ENCODE measurements around the gene PADI2. TPM values are rescaled to one million over a fixed set of nuclear protein-coding genes. Genes with fewer than 3 reads are reported as not detected.

Gene PADI2
- total RNA-seq, 1 experiment from 2014 or later, result 0.10 TPM

DNA sequence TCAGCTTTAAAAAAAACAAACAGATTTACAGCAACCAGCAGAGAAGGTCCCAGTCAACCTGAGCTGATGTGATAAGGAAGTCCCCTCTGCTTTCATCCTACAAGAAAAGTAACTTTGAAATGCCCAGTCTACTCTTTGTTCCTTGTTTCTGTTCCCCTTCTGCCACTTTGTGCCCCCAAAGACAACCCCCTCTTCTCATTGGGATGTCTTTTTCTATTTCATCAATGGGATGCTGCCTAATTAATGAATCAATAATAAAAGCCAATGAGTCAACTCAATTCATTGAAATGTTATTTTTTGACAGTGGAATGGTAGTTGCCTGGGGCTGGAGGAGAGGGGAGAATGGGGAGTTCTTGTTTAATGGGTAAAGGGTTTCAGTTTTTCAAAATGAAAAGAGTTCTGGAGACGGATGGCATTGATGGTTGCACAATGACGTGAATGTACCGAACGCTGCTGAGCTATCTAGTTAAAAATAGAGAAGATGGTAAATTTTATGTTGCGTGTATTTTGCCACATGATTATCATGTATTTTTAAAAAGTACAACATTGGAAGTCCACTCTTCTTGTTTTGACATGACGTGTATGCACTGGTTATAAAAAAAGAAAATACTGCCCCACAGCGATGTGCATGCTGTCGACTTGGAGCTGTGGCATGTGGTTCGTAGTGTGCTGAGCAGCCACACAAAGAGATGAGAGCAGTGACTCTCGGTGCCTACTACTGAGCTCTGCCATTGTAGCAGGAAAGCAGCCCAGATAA is 22.4 kb upstream of the PADI2 start:
- DNase-seq (ENCODE audit: extremely low read depth, low read depth), result no peak

DNA sequence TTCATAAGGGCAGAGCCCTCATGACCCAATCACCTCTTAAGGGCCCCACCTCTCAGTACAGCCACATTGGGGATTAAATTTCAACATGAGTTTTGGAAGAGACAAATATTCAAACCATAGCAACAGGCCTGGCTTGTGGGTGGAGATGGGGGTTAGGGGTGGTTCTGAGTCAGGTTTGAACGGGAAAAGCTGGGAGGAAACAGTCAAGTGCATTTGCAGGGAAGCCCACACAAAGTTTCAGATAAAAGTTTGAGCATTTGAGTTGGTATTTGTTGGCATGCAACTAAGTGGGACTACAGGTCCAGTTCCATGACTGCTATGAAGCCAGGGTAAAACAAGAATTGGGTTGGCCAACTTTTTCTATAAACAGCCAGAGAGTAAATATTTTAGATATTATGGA is 21.0 kb upstream of the PADI2 start:
- no peak for DNase-seq (ENCODE audit: extremely low read depth, low read depth)

- DNase-seq (ENCODE audit: extremely low read depth, low read depth), result no peak
Observed at GRCh38 chr1:17139637-17140036, 20.4 kb upstream of the PADI2 start.

DNA sequence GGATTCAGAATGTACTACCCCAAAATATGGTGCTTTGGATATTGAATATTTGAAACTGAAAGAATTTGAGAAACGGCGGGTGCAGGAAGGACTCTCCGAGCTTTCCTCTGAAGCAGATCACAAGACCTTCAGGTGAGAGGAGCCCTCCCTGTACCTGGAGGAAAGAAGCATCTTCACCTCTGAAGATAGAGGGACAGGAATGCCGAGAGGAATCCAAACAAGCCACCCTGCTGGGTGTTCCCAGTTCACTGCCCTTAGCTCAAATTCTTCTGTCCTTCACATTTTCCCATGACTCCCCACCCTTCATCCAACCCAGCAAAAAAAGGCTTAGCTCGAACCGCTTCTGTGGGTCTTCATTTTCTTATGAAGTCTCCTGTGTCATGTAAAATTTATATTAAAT is 18.2 kb upstream of the PADI2 start:
- DNase-seq (ENCODE audit: extremely low read depth, low read depth), result no peak

DNA sequence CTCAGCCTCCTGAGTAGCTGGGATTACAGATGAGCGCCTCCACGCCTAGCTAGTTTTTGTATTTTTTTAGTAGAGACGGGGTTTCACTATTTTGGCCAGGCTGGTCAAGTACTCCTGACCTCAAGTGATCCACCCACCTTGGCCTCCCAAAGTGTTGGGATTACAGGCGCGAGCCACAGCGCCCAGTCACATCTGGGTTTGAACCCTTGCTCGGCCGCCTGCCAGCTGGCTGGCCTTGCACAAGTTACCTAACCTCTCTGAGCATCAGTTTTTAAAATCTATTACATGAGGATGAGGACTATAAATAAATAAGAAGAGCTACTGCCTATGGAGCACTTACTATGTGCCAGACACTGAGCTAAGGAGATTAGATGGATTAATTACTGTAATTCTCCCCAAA is 17.7 kb upstream of the PADI2 start:
- DNase-seq (ENCODE audit: extremely low read depth, low read depth), result no peak

DNA sequence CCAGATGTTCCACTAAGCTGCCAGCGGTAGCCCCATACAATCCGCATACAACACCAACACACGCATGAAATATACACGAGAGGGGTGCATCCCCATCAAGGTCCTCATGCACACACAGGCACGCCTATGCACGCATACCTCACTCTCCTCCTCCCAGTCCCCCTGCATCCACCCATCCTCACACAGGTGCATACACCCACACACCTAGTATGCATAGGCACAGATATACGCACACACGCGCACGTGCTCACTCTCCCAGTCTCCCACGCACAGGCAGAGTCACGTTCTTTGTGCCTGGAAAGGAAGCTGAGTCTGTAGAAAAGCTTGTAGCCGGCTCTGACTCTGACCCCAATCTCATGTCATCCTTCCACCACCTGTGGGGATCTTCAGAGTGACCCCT is 16.9 kb upstream of the PADI2 start:
- DNase-seq (ENCODE audit: extremely low read depth, low read depth), result no peak

GRCh38 chr1:17135530-17135929 is 16.3 kb upstream of the PADI2 start:
- DNase-seq (ENCODE audit: extremely low read depth, low read depth), result no peak

DNA sequence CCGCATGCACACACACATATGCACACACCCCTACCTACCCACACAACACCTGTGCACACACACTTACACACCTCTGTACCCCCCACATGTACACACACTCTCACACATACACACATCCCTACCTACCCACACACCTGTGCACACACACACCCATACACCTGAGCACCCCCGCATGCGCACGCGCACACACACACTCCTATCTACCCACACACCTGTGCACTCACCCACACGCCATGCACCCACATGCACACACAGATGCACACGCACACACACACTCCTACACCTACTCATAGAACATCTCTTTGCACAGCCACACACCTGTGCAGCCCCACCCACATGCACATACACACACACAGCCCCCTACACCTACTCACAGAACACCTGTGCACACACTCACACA is 15.5 kb upstream of the PADI2 start:
- DNase-seq (ENCODE audit: extremely low read depth, low read depth), result no peak

DNA sequence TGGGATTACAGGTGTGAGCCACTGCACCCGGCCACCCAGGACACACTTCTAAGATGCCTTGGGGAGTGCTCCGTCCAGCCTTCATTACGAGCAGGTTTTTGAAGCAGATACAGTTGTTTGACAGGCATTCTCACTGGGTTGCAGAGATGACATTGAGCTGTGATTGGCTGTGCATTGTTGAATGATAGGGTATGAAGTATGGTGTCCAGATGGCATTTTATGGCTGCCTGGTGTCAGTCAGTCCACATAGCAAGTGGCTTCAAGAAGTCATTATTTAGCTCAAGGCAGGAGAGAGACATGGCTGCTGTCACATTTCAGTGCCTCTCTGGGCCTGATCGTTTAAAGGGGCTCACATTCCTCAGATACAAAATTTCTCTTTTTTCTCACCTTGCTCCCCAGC is 14.8 kb upstream of the PADI2 start:
- DNase-seq (ENCODE audit: extremely low read depth, low read depth), result no peak

DNA sequence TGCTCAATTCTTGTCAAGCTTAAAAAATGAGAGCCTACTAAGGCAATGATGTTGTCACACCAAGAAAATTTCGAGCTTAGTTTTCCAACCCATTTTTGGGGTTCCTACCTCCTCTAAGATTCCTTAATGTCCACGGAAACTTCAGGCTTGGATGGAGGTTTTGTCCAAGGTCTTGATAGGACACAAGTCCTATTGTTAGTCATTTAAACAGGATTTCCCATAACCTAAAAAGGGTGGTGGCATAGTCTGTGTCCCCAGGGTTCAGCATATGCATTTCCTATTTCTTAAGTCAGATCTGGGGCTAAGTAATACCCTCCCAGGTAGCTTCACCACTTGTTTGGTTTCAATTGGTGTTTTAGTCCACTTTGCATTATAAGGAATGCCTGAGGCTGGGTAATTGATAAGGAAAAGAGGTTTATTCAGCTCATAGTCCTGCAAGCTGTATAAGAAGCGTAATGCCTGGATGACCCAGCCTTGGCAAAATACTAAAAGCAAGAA is 10.9 kb upstream of the PADI2 start:
- DNase-seq (ENCODE audit: extremely low read depth, low read depth), result no peak

DNA sequence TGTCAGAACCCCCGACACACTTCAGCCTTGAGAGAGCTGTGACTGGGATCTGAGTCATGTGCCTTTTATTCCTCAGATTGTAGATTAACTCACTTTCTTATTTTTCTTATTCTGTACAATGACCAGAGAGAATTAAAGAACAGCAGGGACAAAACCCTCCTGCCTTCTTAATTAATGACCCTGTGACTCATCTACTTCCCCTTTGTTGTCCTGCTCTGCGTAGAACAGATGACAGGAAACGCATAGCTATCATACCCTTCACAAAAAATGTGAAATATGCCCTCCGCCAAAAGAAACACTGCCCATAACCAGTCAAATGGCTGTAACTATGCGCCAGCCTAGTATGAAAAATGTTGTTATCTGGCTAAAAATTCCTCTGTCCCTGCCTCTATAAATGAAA is 9.1 kb upstream of the PADI2 start:
- peak; percentile 21 for DNase-seq (ENCODE audit: extremely low read depth, low read depth)

DNA sequence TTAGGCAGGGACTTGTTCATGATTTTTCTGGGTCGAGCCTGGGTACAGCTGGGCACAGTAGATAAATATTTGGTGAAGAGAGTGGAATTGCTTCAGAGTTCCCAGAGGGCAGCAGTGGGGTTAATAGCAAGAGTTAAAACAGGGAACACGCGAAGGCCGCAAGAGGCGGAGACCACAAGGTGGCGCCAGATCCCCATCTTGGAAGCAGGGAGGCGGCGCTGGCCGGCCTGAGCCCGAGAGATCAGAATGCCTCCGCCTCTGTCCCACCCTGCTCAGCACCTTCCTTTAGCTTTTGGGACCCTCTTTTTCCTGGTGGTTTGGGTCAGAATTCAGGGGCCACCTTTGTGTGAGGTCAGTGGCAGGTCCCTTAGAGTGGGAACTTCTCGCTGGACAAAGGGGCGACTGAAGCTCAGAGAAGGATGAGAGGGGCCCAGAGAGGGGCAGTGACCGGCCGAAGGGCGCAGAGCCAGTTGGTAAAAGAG is 6.5 kb upstream of the PADI2 start:
- DNase-seq (ENCODE audit: extremely low read depth, low read depth), result peak; percentile 65

DNA sequence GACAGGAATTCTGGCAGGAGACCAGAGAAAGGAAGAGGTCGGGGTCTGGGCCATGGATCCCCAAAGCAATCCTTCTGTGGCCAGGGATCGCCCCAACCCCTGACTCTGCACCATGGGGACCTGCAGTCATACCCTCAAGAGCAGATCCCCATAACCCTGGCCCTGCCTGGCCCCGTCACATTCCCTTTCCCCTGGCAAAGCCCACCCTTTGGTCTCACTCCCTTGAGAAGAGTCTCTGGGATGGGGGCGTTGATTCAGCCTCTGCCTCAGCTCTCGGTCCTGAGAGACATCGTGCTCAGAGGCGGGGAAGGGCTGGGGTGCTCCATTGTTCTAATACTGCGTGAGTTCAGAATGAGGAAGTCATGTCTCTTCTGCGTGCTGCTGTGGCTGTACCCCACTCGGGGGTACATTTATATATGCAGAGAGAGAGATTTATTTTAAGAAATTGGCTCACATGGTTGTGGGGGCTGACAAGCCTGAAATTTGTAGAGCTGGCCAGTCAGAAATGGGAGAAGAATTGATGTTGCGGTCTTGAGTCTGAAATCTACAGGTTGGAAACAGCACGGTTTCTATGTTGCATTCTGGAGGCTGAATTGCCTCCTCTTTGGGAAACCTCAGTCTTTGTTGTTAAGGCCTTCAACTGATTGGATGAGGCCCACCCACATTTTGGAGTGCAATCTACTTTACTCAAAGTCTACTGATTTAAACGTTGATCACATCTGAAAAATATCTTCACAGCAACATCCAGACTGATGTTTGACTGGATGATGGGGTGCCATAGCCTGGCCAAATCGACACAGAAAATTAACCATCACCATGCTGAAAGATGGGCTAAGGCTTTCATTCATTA is 4.2 kb upstream of the PADI2 start:
- no peak for DNase-seq (ENCODE audit: extremely low read depth, low read depth)

DNA sequence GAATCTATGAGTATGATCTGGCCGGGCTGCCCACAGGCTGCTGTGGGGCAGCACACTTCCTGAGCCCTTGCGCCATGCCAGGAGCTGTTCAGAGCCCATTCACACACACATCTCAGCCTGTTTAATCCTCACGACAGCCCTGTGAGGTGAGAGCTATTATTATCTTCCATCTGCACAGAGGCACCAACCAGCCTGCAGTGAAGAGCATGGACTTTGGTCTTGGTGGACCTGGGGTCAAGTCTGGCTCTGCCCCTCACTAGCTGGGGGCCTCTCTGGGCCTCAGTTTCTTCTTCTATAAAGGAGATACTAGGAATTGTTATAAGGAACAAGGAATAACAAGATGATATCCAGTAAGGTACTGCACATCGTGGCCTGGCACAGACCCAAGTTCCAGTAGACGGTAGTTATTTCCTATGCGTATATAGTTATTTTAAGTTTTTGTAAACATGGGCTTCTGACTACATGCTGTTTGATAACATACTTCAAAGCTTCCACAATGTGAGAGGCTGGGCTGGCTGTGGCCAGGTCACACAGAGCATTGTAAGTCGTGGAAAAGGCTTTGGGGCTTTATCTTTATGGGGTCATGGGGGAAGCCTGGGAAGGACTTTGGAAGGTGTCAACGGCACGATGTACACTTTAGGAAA is 3.4 kb upstream of the PADI2 start:
- DNase-seq (ENCODE audit: extremely low read depth, low read depth), result no peak

DNA sequence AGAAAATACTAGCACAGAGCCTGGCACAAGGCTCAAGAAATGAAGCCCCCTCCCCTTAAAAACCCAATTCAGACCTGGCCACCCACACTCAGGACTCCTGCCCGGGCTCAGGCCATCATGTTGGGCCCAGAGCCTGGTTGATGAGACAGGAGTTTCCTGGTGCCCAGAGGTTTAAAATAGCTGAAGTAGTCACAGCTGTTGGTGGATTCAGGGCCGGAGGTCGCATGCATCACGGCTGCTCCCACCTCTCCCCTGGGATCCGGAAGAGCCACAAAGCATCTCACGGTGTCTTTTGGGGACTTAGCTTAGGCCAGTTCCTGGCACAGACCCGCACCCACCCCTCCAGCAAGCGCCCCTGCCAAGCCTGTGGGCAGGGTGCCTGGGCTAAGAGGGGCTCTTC is 2.6 kb upstream of the PADI2 start:
- DNase-seq (ENCODE audit: extremely low read depth, low read depth), result no peak

- no peak for DNase-seq (ENCODE audit: extremely low read depth, low read depth)
Observed at GRCh38 chr1:17120962-17121837, 1.9 kb upstream of the PADI2 start.

GRCh38 chr1:17120481-17120877 is 1.2 kb upstream of the PADI2 start:
- DNase-seq (ENCODE audit: extremely low read depth, low read depth), result no peak

- DNase-seq (ENCODE audit: extremely low read depth, low read depth), result no peak
Observed at GRCh38 chr1:17119773-17120480, 676 bp upstream of the PADI2 start.

DNA sequence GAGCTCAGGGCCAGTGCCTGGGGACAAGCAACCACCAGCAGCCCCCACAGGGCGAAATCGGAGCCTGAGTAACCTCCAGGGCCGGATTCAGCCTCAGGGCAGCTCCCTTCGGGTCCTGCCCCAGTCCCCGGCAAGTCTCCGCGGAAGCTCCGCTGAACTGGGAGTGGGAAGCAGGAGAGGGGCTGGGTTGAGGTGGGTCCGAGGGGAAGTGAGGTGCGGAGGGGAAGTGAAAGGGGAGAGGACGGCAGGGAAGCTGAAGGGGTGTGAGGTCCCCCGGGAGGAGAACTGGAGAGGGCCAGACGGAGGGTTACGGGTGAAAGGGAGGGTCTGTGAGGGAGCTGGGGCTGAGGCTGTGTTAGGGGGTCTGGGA is 560 bp downstream of the PADI2 start:
- DNase-seq (ENCODE audit: extremely low read depth, low read depth), result no peak

- DNase-seq (ENCODE audit: extremely low read depth, low read depth), result no peak
Observed at GRCh38 chr1:17118268-17118667, 983 bp downstream of the PADI2 start.

Measured in NCI-H460 (cell line).